Transverse colon (tissue), 4 donors: ENCODE data around the gene MT1X.

Experiments used
- CTCF ChIP-seq, 5 experiments: fragments of 200-600 bp in 3 of 5; fragments of 450-650 bp in 2 of 5; sonication (generic) in 3 of 5; IDR thresholded peaks; 1 replicate in 2 of 5; 2 replicates in 3 of 5; pipeline ENCODE4 v1.5.1; 2016 to 2017; ENCODE audit warnings: antibody characterized with exemption in 5 of 5, inconsistent platforms in 3 of 5, mild to moderate bottlenecking in 2 of 5, moderate library complexity in 1 of 5
- EP300 ChIP-seq: sonication (generic); formaldehyde crosslinking; IDR thresholded peaks from one replicate; pipeline ENCODE4 v1.6.1; 2017; ENCODE audit warnings: antibody characterized with exemption, low read depth
- POLR2A ChIP-seq: fragments of 450-650 bp; IDR thresholded peaks from one replicate; pipeline ENCODE4 v1.6.1; 2016; ENCODE audit warnings: antibody characterized with exemption, mild to moderate bottlenecking, moderate library complexity
- POLR2AphosphoS5 ChIP-seq, 3 donors: sonication (generic); formaldehyde crosslinking; IDR thresholded peaks; one replicate each; pipeline ENCODE4 v1.6.1; 2016; ENCODE audit warnings: antibody characterized with exemption in 3 of 3

DNA sequence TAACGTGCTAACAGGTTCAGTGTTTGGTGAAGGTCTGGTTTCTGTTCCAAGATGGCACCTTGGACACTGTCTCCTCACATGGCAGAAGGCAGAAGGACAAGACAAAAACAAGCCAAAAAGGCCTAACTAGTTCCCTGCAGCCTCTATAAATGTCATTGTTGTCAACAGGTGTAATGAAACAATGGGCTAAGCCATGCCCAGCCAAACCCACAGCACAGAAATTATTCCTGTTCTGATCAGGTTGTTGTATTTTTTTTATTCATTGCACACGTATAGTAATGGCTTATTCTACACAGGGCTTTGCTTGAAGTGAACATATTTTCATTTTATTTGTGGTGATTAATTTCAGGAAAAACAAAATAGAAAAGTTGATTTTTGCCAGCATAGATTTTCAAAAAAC, 31.5 kb downstream of the MT1X start:
- no peak for TF ChIP-seq CTCF (IDR thresholded peaks at IDR 0.05)
- TF ChIP-seq POLR2AphosphoS5 (IDR thresholded peaks at IDR 0.05), result no peak
- TF ChIP-seq POLR2A, result no peak
- TF ChIP-seq EP300, result no peak
